Hematopoietic multipotent progenitor cell treated with erythropoietin and hydrocortisone succinate and interleukin-3 and kit ligand, for 4 days (in vitro differentiated cells): ENCODE measurements around the gene GAK.

Experiments used
- DNase-seq: peaks from one replicate; pipeline ENCODE4 v3.0.0-alpha.2; 2015

Gene GAK

DNA sequence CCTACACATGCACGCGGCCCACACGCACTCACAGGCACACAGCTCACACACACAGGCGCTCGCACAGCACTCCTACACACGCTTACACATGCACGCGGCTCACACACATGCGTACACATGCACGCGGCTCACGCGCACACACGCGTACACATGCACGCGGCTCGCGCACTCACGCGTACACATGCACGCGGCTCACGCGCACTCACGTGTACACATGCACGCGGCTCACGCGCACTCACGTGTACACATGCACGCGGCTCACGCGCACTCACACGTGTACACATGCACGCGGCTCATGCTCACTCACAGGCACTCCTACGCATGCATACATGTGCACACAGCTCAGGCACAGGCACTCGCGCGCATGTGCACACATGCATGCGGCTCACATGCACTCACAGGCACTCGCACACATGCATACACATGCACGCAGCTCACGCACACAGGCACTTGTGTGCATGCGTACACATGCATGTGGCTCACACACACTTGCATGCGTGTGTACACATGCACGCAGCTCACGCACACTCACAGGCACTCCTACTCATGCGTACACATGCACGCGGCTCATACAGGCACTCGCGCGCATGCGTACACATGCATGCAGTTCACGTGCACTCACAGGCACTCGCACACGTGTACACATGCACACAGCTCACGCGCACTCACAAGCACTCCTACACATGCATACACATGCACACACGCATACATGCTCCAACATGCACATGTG is 44.9 kb downstream of the GAK start:
- DNase-seq, result no peak

DNA sequence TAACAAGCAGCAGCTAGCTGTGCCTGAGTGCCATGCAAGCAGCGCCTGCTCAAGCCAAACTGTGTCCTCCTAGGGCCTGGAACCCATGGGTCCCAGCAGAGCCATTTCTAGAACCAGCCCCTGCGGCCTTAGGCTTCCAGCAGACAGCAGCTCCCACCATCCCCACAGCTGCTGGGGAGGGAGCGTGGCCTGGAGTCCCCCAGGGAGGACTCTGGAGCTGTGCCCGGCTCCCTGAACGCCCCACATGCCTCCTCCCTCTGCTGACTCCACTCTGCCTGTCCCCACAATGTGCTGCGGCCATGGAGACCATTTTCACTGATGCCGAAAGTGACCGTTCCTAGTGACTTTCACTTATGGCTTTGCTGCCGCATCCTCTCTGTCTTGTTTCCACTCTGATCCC is 45.9 kb downstream of the GAK start:
- no peak for DNase-seq

- DNase-seq, result no peak
Observed at GRCh38 chr4:885353-885752, 46.8 kb downstream of the GAK start.

GRCh38 chr4:884896-885295 is 47.2 kb downstream of the GAK start:
- DNase-seq, result no peak

- no peak for DNase-seq
Observed at GRCh38 chr4:884259-884658, 47.9 kb downstream of the GAK start.

- DNase-seq, result no peak
Observed at GRCh38 chr4:883377-884095, 48.6 kb downstream of the GAK start.

DNA sequence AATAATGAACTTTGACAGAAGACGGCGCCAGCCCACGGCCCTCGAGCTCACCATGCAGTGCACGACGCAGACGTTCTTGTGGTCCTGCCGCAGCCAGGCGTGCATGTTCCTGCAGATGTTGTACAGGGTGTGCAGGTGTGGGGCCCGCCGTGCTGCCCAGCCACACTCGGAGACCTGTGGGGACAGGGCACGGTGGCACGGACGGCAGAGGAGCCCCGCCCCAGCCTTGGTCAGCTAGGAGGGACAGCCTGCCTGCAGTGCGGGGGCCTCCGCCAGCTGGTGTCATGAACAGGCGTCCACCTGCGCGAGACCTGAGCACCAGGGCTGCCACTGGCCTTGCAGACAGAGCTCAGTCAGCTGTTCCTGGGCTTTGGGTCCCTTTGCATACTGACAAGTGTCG is 49.5 kb downstream of the GAK start:
- no peak for DNase-seq

- DNase-seq, result no peak
Observed at GRCh38 chr4:881709-882108, 50.4 kb downstream of the GAK start.

DNA sequence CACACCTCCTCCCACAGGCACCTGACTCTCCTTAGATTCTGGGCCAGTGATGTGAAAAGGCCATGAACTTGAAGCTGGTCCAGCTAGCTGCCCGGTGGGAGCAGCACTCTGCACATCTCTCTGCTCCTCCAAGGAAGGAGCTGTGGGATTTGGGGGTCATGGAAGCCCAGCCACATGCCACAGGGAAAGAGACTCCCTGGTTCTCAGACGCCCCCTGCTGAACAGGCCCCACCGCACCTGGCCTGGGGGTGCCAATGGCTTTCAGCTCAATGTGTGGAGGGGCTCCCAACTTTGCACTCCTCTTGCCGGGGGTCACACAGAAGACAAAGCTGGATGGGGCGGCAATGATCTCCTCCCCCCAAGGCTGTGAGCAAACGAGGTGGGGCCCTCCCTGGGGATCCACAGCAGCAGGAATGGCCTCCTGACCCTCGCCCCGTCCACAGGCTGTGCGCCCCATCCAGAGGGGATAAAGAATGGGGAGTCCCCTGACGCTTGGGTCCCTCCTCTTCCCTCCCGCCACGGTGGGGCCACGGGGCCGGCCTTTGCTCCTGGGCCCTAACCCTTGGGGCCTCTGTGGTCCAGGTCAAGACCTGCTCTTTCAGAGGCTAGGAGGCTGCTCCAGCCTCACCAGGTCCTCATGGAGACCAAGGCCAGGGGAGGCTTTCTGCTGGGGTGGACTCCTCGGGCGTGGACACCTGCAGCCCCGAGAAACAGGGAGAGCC is 51.3 kb downstream of the GAK start:
- no peak for DNase-seq

GRCh38 chr4:879729-880077 is 52.4 kb downstream of the GAK start:
- DNase-seq, result no peak

DNA sequence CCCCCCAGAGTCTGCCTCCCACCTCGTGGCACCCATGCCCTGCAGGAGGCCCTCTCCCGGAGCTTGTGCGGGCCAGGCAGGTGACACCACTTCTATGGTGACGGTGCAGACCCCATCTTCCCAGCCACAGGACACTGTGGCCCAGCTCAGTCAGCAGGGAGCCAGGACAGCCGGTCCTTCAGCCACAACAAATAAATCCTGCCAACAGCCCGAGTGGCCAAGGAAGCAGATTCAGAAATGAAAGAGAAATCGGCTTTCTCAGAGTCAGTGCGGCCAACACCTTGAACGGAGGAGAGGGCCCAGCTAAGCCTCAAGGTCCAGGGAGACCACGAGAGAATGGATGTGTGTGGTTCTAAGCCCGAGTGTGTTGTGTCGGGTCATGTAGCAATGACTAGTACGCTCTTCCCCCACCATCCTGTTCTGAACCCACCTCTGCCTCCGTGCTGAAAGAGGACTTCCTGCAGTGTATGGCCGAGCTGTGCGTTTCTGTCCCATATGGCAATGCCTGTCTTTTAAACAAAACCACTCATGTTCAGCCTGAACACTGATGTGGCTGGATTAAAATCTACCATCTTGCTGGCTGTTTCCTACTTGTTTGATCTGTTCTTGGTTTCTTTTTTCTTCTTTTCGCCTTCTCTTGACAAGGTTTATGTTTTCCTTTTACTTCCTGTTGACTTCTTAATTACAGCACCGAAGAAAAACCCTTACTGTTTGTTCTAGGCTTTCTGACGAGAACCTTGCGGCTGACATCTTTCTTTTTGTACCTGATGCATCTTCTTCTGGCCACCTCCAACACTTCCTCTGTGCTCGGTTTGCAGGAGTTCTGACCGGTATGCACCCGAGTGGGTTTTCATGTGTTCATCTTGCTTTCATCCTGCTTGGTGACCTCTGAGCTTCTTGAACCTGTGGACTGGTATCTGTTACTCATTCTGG is 53.1 kb downstream of the GAK start:
- DNase-seq, result no peak

DNA sequence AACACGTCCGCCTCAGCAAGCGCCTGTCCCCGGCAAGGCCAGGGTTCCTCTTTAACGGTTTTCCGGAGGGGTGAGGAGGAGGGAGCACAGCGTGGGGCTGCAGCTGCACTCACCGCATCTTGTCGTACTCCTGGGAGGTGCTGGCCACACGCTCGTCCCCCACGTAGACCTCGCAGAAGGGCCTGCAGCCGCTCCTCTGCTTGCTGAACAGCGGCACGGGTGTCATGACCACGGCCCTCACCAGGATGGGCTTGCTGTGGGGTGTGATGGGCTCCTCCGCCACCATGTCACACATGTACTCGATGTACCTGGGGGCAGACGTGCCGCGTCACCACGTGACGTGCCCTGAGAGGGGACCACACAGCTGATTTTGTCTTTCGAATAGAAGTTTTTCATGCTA is 54.6 kb downstream of the GAK start:
- no peak for DNase-seq

DNA sequence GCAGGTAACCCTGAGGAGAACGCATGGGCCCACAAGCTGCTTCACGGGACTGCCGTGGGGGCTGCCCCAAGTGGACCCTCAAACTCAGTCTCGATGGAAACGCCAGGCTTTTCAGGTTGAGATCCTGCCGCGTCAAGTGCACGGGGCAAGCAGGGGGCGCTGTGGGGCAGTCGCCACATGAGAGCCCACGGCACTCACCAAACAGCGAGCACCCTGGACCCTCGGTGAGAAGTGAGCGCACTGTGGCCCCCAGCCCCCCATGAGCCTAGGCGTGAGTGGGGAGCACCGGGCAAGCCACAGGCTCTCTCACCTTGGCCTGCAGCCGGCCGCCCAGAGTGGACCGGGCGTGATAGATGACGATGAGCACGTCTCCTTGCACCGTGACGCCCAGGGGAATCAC is 55.3 kb downstream of the GAK start:
- peak; percentile 24 for DNase-seq

DNA sequence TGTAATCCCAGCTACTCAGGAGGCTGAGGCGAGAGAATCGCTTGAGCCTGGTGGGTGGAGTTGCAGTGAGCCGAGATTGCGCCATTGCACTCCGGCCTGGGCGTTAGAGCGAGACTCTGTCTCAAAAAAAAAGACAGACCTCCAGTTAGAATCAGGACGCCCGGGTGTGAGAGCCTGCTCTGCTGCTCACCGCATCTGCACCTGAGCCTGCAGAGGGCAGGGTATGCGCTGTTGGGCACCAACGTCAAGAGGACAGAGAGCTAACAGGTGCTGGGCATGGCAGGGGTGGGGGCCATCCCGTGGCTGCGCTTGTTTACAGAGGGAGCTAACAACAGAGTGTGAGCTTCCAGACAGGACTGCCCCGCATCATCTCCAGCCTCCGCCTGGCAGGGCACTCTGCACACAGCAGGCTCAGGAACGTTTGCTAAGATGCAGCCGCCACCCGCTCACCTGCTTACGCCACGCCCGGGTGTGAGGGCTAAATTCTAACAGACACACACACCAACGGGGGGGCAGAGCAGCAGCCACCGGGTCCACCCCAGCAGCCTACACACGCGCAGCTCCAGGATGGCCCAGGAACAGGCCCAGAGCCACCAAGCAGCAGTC is 56.2 kb downstream of the GAK start:
- DNase-seq, result no peak

GRCh38 chr4:874971-875817 is 56.9 kb downstream of the GAK start:
- DNase-seq, result no peak

DNA sequence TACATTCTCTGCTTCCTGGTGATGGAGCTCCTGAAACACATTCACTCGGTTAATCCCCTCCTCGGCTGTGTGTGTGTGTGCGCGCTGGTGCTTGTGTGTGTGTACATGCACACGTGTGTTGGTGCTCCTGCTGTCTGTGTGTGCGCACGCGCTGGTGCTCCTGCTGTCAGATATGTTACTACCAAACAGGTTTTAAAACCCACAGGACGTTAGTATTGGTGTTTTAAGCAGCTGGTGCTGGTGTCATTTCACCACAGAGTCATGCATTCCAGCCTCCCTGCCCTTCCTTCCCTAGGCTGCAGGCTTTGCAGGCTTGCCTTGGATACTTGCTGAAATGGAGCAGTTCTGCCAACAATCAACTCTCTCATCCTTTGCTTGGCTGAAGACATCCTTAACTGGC is 58.1 kb downstream of the GAK start:
- DNase-seq, result no peak

DNA sequence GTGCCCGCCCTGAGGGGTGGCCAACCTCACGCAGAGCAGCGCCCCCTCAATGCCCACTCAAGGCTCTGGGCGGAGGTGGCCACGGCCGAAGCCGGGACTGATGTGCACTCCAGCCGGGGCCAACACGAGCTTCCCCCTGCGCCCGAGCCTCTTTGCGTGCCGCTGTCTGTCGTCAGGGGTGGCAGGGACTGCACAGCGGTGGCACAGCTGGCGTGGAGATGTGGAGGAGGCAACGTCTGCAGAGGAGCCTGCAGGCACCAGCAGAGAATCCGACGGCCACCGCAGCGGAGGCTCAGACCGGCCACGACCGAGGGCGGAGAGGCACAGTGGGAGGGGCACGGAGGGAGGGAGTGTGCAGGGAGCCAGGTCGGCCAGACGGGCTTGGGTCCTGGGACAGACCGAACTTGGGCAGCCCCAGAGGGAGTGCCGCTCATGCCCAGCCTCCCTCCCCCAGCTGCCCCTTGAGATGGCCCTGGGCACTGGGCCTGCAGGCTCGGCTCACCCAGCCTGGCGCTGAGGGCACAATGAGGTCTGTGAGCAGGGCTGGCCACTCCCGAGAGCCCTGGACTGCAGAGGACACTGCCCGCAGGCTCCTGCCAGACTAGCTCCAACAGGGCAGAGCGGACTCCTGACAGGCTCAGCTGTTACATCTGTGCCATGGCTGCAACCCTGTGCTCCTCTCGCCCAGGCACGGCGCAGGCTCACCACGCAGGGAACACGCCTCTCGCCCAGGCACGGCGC is 59.7 kb downstream of the GAK start:
- no peak for DNase-seq

DNA sequence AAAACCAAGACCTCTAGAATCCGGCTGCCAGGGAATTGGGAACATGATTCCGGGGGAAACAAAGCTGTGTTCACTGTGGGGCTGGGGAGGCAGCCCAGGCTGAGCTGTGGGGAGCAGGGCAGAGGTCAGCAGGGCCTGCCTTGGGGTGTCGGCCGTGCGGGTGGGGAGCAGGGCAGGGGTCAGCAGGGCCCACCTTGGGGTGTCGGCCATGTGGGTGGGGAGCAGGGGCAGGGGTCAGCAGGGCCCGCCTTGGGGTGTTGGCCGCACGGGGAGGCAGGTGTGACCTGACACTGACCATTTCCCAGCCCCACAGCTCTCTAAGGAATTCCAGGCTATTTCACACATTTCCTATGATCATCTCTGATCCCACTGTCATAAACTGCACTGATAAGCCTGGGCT is 60.6 kb downstream of the GAK start:
- DNase-seq, result no peak

DNA sequence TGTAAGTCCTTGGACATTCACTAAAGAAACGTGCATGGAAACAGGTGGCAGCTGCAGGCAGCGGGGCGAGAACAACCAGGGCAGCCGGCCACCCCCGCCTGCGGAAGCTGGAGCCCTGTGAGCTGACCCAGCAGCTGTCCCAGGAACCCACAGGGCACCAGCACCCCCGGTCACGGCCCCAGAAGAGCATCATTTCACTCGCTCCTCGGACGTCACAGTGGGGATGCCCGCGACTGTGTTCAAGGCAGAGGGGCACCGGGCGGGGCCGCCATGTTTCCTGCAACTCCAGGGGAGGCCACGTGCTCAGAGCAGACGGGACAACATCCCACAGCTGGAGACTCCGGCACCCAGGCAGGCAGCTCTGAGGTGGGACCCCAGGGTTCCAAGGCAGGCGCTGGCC is 61.2 kb downstream of the GAK start:
- no peak for DNase-seq

DNA sequence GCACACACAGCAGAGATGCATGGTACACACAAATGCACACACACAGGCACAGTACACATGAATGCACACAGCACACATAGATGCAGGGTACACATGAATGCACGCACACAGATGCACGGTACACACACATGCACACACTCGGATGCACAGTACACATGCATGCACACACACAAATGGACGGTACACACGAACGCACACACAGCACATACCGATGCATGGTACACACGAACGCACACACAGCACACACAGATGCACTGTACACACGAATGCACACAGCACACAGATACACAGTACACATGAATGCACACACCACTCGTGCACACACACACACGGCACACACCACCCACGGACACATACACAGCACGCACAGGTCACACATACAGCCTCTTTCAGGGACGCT is 62.3 kb downstream of the GAK start:
- no peak for DNase-seq

GRCh38 chr4:868421-868820 is 63.7 kb downstream of the GAK start:
- no peak for DNase-seq
